Cortex of kidney (tissue), 1 donor: Measurements from ENCODE around the gene MAB21L4.
"Not testable (repeated sequence)": the region's sequence is repeated elsewhere in the genome, so short reads cannot be mapped to it uniquely, and the experiment has no call there.

Experiments used
- DNase-seq: peaks from one replicate; lab custom pipeline; 2025; lab: John Stamatoyannopoulos, UW

MAB21L4 gene

DNA sequence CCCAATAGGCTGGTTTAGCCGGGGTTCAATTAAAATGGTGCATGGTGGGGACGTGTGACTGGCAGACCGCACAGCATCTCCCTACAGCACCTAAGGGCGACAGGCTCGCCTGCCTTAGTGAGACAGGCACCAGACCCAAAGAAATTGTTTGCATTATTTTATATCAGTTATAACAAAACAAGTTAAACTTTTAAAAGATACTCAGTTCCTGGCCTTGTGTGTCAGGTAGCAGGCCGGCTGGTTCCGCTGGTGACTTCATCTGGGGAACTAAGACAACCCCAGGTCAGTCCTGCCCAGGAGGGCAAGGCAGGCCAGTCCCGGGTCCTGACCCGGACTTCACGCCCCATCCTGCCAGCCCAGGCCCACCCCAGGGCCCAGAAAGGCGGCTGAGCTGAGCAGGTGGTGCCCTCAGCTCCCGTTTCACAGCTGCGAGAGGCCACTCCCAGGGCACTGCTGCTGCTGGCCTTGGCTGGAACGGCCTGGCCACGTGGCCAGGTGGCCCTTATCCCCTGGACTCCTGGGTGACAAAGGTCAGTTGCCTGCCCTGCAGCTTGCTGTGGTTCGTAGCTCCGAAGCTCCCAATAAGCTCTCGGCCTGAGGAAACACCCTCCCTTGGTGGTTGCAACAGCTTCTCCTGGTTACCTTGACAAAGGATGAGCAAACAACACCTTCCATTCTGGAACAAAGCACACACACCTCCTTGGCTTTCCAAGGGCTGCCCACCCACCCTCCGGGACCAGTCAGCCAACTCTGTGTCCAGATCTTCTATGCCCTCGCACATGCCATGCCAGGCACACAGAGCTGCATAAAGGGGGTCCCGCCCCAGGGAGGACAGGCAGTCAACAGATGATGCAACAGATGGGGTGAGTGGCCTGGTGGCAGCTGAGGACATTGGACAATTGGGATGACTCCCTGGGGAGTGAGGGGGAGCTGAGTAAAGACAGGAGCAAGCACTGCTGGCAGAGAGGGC is 38.6 kb downstream of the MAB21L4 start:
- DNase-seq: no peak

DNA sequence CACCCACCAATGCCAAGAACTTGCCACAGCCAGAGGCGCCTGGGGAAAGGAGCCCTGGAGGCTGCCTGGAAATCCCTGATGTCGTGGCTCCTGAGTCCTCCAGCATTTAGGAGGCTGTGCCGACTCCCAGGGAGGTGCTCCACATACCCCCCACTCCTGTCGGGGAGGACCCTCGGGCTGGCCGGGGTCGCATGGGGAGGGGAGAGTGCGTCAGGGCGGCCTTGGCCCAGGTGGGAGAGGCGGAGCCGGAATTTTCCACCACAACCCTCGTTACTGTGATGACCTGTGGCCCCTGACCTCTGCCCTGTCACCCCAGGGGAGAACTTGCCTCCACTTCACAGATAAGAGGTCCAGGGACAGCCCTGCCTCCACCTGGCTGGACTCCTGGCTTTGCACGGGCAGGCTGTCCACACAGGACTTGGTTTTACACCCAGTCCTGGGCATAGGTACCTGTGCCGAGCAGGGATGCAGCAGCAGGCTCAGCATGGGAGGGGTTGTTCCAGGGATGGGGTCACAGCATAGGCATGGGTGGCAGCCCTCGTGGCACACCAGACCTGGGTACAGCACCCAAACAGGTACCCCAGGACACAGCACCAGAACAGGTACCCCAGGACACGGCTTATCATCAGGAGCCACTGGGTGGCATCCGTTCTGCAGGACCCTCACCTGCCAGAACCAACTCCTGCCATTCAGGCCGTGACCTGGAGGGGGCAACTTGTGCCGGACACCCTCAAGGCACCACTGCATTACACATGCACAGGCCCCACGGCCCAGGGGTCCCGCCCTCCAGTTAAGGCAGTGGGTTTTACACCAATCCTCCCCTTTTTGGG is 39.6 kb downstream of the MAB21L4 start:
- no peak for DNase-seq

DNA sequence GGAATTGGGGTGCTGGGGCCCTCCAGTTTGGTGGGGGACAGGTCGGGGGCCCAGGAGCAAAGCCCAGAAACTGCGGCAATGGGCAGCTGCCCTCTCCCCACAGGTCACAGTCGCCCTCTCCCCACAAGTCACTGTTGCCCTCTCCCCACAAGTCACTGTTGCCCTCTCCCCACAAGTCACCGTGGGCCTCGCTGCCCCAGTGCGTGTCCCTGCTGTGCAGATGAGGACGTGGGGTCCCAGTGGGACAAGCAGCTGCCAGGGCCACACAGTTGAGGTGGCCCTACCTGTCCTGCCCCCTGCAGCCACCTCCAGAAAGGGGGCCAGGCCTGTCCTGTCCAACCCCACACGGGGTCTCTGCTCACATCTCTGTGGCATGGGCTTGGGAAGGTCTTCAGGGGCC is 40.3 kb downstream of the MAB21L4 start:
- no peak for DNase-seq

DNA sequence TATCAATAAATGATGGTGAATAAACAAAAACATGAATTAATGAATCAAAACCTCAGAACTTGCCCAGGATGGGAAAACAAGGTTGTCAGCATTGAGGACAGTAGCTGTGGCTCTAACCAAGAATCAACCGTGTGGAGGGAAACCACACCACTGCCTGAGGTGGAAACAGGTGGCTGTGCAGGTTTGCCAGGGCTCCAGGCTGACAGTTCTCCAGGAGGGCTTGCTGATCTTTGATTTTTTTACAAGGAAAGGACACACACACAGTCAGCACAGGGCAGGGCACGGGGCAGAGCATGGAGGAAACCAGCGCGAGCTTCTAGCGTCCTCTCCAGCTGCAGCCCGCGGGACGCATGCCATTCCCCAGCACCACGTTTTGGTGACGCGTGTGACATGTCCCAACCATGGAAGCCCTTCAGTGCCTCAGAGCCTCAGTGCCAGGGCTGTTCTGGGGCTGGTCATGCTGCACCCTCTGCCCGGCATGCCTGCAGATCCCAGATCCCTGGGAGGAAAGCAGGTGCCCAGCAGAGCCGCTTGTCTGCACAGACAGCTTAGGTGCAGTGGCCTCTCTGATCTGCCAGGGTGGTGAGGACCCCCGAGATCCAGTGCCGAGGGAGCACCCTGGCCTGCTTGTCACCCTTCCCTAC is 43.2 kb downstream of the MAB21L4 start:
- no peak for DNase-seq

DNA sequence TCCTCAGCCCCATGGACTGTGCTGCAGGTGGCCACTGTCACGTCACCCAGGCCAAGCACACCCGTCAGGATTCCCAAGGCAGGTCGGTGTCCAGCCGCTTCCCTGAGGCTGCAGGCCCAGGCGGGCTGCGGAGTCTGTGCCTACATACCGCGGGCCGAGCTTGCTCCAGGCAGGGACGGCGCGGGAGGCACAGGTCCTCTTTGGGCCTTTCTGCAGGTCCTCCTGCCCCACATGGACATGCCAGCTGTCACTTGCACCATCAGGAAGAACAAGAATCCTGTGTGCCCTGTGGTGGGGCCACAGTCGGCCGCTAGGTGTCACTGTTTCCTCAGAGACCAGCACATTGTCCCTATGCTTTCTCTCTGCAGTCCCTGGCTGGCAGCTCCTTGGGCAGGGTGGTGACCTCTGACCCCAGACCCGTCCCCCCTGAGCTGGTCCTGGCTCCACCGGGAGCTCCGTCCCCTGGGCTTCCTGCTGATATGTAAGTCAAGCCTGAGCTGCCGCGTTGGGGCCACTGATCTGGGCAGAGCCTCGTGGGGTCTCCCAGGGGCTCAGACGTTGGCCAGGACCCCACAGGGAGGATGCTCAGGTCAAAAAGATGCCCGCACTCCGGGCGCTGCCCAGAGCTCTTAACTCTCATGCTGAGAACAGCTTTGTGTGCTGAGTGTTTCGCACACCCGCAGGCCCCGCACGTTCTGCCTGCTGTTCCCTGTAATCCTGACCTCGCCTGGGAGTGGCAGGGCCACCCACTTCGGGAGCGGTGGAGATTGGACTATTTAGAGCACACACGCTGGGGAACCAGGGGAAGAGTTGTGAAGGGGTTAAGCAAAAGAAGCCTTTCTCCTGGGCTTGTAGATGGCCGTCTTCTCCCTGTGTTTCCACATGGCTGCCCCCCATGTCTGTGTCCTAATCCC is 44.6 kb downstream of the MAB21L4 start:
- no peak for DNase-seq

DNA sequence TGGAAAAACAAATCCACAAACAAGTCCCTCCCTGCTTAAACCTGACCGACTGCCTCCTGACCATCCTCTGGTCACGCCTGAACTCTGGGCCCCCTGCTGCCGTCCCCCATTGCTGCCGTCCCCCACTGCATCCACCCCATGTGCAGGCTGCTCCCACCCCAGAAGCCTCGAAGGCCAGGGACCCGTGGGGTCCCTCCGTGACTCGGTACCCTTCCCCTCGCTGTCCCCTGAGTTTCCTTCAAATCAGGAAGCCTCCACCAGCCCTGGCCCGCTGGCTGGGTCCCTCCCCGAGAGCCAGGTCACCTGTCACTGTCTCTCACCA is 45.2 kb downstream of the MAB21L4 start:
- no peak for DNase-seq

DNA sequence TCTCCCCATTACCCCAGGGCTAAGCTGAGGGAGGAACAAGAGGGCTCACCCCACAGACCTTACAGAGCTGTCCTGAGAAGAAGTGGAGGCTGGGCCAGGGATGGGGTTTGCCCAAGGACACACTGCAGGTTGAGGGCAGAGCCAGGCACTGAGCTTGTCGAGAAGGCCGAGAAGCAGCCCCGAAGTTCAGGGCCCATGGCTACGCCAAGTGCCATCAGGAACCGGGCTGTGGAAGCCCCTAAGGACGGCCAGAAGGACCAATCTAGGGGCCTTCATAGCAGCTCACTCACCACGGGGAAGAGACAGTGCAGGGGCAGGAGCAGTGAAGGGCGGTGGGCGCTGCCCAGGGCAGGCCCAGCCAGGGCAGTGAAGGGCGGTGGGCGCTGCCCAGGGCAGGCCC is 45.9 kb downstream of the MAB21L4 start:
- DNase-seq: no peak

DNA sequence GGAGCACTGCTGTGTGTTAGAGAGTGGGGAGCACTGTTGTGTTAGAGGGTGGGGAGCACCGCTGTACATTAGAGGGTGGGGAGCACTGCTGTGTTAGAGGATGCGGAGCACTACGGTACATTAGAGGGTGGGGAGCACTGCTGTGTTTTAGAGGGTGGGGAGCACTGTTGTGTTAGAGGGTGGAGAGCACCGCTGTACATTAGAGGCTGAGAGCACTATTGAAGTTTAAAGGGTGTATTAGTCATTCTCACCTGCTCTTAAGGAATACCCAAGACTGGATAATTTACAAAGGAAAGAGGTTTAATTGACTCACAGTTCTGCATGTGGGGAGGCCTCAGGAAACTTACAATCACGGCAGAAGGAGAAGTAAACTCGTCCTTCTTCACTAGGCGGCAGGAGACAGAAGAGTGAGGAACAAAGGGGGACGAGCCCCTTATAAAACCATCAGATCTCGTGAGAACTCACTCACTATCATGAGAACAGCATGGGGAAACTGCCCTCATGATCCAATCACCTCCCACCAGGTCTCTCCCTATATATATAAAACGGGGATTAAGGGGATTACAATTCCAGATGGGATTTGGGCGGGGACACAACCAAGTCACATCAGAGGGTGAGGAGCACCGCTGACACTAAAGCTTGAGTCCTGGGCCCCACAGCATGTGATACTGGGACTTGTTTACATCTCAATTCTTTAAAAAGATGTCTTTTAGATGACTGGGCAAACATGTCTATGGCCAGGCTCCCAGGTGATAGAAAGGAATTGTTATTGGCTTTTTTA is 46.9 kb downstream of the MAB21L4 start:
- DNase-seq: no peak

DNA sequence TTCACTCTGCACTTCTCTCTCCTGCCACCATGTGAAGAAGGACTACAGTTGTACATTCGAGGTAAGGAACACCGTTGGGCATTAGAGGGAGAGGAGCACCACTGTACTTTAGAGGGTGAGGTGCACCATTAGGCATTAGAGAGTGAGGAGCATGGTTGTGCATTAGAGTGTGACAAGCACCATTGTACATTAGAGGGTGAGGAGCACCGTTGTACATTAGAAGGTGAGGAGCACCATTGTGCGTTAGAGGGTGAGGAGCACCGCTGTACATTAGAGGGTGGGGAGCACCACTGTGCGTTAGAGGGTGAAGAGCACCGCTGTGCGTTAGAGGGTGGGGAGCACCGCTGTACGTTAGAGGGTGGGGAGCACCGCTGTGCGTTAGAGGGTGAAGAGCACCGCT is 48.1 kb downstream of the MAB21L4 start:
- no peak for DNase-seq

DNA sequence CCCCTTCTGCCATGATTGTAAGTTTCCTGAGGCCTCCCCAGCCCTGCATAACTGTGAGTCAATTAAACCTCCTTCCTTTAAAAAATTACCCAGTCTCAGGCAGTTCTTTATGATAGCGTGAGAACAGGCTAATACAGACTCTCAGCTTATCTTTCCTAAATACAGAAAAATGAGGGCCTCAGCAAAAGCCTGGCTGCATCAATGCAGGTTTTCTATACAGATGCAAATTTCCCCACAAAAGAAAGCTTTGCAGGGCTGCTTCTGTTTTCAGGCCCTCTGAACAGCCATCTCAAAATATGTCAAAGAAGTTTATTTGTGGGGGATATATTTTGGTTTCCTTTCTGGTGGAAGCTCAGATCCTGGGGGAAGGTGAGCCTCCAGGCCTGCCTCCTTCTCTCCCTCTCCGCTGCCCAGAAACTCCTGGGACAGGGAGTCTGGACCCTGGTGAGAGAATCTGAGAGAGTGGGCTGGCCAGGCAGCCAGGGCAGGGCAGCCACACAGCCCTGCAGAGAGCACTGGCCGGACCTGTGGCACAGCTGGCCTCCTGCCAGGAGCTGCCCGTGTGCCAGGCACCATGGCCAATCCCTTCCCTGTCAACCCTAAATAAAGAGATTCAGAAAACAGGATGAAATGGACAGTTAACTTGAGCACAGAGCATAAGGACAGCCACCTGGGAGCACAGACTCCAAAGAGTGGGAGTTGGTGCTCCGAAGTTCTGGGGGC is 48.9 kb downstream of the MAB21L4 start:
- DNase-seq: no peak

DNA sequence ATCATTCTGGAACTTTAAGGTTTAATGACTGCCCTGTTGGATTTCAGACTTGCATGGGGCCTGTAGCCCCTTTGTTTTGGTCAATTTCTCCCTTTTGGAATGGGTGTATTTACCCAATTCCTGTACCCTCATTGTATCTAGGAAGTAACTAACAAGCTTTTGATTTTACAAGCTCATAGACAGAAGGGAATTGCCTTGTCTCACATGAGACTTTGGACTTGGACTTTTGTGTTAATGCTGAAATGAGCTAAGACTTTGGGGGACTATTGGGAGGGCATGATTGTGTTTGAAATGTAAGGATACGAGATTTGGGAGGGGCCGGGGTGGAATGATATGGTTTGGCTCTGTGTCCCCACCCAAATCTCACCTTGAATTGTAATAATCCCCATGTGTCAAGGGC is 49.6 kb downstream of the MAB21L4 start:
- not testable (repeated sequence) for DNase-seq

DNA sequence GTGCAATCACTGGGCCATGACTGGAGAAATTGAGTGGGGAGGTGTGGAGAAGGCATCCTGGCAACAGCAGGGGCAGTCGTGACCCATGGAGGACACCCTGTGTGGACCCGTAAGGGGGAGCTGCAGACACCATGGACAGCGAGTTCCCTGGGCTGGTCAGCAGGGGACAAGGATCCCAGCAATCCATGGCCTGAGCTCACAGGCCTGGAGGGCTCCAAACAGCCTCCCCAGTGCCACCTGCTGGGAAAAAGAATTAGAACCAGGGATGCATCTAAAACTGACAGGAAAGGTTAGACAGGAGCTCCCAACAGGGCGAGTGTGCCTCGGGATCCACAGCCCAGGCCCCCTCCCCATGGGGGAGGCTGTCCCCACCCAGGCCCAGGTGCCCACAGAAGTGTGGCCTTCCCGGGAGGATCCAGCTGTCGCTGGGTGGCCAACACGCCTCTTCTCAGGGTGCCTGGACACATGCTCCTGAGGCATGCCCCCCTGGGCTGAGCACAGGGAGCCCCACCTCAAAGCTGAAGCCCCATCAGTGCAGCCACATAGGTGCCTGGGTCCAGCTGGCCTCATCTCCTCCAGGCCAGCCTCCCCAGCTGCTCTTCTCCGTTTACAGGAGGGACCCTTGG is 55.4 kb downstream of the MAB21L4 start:
- no peak for DNase-seq

DNA sequence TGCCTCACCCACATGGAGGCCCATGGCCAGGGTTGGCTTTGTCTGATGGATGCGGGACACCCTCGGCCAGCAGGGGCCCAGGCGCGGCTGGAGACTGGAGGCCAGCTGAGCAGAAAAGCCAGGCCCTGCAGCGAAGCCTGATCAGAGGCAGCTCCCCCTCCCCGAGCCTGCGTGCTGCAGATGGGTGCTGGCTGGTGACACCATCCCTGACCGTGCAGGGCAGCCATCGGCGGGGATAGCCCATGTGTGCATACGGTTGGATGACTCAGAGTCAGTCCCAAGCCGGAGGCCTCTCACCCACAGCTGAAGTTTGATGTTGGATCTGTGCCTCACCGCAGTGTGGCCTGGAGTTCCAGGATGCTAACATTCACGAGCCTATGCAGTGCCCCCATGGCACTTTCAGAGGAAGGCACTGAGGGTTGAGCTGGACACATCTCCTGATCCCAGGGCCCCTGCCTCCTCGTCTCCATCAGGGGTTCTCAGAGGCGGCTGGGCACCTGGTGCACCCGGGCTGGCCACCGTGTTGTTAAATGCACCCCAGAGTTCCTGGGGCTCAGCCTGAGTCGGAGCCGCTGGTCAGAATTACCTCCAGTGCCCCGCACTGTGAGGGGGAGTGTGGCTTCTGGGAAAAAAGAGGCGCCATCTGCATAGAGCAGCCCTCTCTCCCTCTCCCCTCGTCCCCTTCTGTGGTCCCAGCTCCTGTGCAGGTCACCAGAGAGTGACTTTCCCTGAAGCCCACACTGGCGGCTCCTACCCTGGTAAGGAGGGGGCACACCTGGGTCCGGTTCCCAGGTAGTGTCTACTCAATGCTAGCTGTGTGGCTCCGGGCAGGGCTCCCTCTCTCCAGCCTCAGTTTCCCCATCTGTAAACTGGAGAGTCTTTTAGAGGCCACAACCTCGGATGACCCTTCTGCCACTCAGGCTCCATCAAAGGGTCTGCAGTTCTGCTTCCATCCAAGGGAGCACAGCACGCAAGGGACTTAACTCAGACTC is 56.5 kb downstream of the MAB21L4 start:
- no peak for DNase-seq

DNA sequence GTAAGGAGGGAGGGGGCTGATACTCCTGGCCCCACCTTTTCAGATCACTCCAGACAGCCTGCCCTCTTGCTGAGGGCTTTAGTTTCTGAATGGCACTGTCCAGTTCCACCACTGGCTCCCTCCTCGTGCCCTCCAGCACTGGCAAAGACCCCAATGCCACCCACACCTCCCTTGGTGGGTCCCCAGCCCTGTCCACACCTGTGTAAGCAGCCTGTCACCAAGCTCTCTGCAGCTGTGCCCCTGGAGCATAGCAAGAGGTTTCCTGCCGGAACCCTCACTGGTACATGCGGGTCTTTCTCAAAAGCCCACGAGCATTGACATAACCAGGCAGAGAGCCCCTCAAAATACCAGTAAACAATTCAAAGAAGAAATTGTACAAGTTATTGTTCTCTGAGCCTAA is 58.3 kb downstream of the MAB21L4 start:
- DNase-seq: no peak

DNA sequence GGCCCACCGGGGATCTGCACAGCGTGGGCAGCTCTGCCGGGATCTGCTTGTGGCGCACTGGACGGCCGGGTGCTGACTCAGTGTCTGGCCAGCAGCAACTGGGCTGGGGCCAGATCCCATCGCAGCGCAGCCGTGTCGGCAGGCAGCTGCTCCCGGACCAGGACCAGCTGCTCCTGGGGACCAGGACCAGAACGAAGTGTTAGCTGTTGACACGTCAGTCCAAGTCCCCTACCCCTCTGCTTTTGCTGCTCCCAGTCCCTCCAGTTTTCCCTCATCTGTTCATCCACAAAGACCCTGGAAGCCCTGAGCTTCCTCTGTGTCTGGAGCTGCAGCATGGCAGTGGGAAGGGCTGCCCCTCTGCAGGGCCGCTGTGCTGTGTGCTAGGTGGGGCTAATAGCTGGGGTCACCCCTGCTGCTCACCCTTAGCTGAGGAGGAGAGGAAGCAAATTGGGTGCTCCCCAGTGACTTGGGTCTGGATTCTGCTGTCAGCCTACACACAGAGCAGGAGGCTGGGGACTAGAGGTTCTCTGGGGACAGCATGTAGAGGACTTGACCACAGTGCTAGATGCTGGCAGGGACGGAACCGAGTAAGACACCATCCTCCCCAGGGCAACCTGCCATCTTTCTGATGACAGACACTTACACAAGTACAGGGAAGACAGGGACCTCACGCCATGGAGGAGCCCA is 59.0 kb downstream of the MAB21L4 start:
- DNase-seq: no peak
